DND-41 (cell line): ENCODE measurements around the gene ZDHHC15.
"Not testable (repeated sequence)": the region's sequence is repeated elsewhere in the genome, so short reads cannot be mapped to it uniquely, and the experiment has no call there.

Experiments
- ATAC-seq: fragments of 200-7000 bp; cut with Tn5 transposase; 3 replicates; pipeline ENCODE4 v1.9.1; 2021; ENCODE audit warnings: low read depth; ENCODE audit not compliant: insufficient read depth
- DNase-seq: peaks from one replicate; pipeline ENCODE4 v3.0.0-alpha.2; 2020
- H2AFZ ChIP-seq: 2 replicates; pipeline ENCODE4 v1.6.0; 2012; ENCODE audit warnings: low read depth, low read length
- H3K27ac ChIP-seq: 2 replicates; pipeline ENCODE4 v1.5.1; 2012; ENCODE audit warnings: low read length, inconsistent platforms
- H3K27me3 ChIP-seq: fragments of 200-600 bp; sonication (generic); 2 replicates; pipeline ENCODE4 v1.6.0; 2012; ENCODE audit warnings: low read length, mild to moderate bottlenecking, inconsistent platforms; ENCODE audit not compliant: insufficient read depth, poor library complexity
- H3K36me3 ChIP-seq: 2 replicates; pipeline ENCODE4 v1.5.1; 2012; ENCODE audit warnings: low read length, inconsistent platforms; ENCODE audit not compliant: insufficient read depth
- H3K4me1 ChIP-seq: 2 replicates; pipeline ENCODE4 v1.5.1; 2012; ENCODE audit warnings: mild to moderate bottlenecking, low read length; ENCODE audit not compliant: insufficient read depth
- H3K4me2 ChIP-seq: 2 replicates; pipeline ENCODE4 v1.6.0; 2012; ENCODE audit warnings: mild to moderate bottlenecking, moderate library complexity, low read length, inconsistent platforms; ENCODE audit not compliant: insufficient read depth
- H3K4me3 ChIP-seq, 2 experiments: fragments of 200-600 bp in 1 of 2; shearing (Covaris generic) in 1 of 2; 2 replicates each; pipeline ENCODE4 v1.5.1; 2012 to 2016; ENCODE audit warnings: inconsistent platforms in 2 of 2, low read length in 2 of 2, mild to moderate bottlenecking in 2 of 2, low read depth in 1 of 2, moderate library complexity in 1 of 2
- H3K79me2 ChIP-seq: 2 replicates; pipeline ENCODE4 v1.6.0; 2012; ENCODE audit warnings: low read length, inconsistent platforms; ENCODE audit not compliant: insufficient read depth
- H3K9ac ChIP-seq: 2 replicates; pipeline ENCODE4 v1.6.0; 2012; ENCODE audit warnings: low read depth, mild to moderate bottlenecking, inconsistent platforms, low read length, moderate library complexity
- H3K9me3 ChIP-seq: 2 replicates; pipeline ENCODE4 v1.5.1; 2012; ENCODE audit warnings: low read length, moderate library complexity, mild to moderate bottlenecking, inconsistent platforms; ENCODE audit not compliant: insufficient read depth, severe bottlenecking
- H4K20me1 ChIP-seq: 2 replicates; pipeline ENCODE4 v1.6.0; 2012; ENCODE audit warnings: low read length; ENCODE audit not compliant: insufficient read depth
- CTCF ChIP-seq: IDR thresholded peaks from 2 replicates; pipeline ENCODE4 v1.5.1; 2012; ENCODE audit warnings: borderline replicate concordance, low read length, moderate library complexity, mild to moderate bottlenecking; ENCODE audit not compliant: poor library complexity, severe bottlenecking; ENCODE audit errors: extremely low read depth
- EZH2 ChIP-seq: IDR thresholded peaks from 3 replicates; pipeline ENCODE4 v1.6.1; 2012; ENCODE audit warnings: borderline replicate concordance, low read depth, mild to moderate bottlenecking, moderate library complexity, low read length, inconsistent platforms; ENCODE audit not compliant: severe bottlenecking

Gene ZDHHC15

DNA sequence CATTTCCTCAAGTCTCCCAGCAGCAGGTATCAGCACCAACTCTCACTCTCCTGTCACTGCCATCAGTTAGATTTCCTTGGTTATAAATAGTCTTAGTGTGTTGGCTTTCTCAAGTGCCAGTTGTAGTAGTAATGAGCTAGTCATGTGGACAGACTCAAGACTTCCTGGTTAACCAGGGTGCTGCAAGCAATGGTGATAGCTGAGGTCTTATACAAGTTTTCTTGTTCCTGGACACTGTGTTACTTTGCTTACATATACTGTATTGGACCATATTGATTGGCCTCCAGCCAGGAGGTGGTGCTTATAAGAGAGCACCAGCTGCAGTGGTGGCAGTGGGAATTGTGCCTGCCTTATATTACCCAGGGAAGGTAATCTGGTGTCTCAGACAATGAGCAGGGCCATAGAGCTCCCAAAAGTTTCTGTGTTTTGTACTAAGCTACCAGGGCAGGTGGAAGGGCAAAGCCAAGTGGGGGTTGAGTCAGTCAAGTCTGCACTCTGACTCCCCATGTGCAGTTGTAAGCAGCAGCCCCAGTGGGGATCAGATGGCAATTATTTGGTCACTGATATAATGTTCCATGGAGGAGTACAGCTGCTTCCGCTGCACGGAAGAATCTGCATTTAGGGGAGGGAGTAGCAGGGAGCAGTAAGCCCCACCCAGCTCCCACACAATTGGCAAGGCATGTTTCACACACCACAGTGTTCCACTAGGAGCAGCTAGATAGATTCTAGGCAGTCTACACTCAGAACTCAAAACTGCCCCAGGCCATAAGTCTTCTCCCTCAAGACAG, 24.1 kb upstream of the ZDHHC15 start:
- DNase-seq (peak; percentile 19), ATAC-seq (peak; percentile 3; the same call in 1 of the 3 replicates)
- Histone ChIP-seq H3K4me3 (peak overlapping the region in 1 of 2 experiments; percentile 35; a peak in 2 of 4 replicates), H3K9ac (peak overlapping the region; percentile 41), H3K27ac (peak overlapping the region; percentile 72), H3K4me1 (peaks cover 43% of the 10 kb centered on the region), H4K20me1 (no peaks in the 10 kb centered on the region), H3K9me3 (no peaks in the 10 kb centered on the region), H3K36me3 (no peaks in the 10 kb centered on the region), H3K4me2 (peak overlapping the region; percentile 62), H2AFZ (no peak overlapping the region; the same call in 1 of the 2 replicates), H3K27me3 (no peaks in the 10 kb centered on the region), H3K79me2 (no peaks in the 10 kb centered on the region)
- no peak for TF ChIP-seq CTCF
- no peak for TF ChIP-seq EZH2

- DNase-seq (no peak), ATAC-seq (no peak)
- Histone ChIP-seq H3K4me2 (no peak overlapping the region), H3K36me3 (no peaks in the 10 kb centered on the region), H3K9ac (no peak overlapping the region), H3K79me2 (no peaks in the 10 kb centered on the region), H4K20me1 (no peaks in the 10 kb centered on the region), H3K27me3 (no peaks in the 10 kb centered on the region), H3K4me3 (no peak overlapping the region), H3K27ac (0 out of 2 replicates have a peak overlapping the region, but pooled peaks have one; percentile 18), H3K4me1 (peaks cover 43% of the 10 kb centered on the region), H3K9me3 (no peaks in the 10 kb centered on the region), H2AFZ (no peak overlapping the region)
- no peak for TF ChIP-seq CTCF
- TF ChIP-seq EZH2, result no peak
Observed at GRCh38 chrX:75544786-75545185, 21.9 kb upstream of the ZDHHC15 start.

GRCh38 chrX:75483933-75484332, 38.9 kb downstream of the ZDHHC15 start:
- Histone ChIP-seq H3K4me1 (no peaks in the 10 kb centered on the region), H3K9me3 (peaks cover 4% of the 10 kb centered on the region), H3K27ac (no peak overlapping the region), H3K4me2 (no peak overlapping the region), H3K36me3 (no peaks in the 10 kb centered on the region), H2AFZ (no peak overlapping the region), H3K27me3 (no peaks in the 10 kb centered on the region), H3K4me3 (no peak overlapping the region), H4K20me1 (no peaks in the 10 kb centered on the region), H3K9ac (no peak overlapping the region), H3K79me2 (no peaks in the 10 kb centered on the region)
- TF ChIP-seq CTCF, result no peak
- TF ChIP-seq EZH2, result no peak
- DNase-seq (no peak), ATAC-seq (no peak)

DNA sequence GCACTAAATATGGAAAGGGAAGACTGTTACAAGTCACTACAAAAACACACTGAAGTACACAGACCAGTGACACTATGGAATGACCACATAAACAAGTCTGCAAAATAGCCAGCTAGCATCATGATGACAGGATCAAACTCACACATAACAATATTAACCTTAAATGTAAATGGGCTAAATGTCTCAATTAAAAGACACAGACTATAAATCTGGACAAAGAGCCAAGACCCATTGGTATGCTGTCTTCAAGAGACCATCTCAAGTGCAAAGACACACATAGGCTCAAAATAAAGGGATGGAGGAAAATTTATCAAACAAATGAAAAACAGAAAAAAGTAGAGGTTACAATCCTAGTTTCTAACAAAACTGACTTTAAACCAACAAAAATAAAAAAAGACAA, 61.1 kb downstream of the ZDHHC15 start:
- not testable (repeated sequence) for H3K4me3 ChIP-seq, H3K9ac ChIP-seq, H3K27me3 ChIP-seq, H2AFZ ChIP-seq, H4K20me1 ChIP-seq, DNase-seq, H3K36me3 ChIP-seq, H3K4me1 ChIP-seq, H3K9me3 ChIP-seq, H3K4me2 ChIP-seq, ATAC-seq, H3K27ac ChIP-seq, H3K79me2 ChIP-seq
